ENCODE data around the gene THNSL1.

Gene THNSL1

DNA sequence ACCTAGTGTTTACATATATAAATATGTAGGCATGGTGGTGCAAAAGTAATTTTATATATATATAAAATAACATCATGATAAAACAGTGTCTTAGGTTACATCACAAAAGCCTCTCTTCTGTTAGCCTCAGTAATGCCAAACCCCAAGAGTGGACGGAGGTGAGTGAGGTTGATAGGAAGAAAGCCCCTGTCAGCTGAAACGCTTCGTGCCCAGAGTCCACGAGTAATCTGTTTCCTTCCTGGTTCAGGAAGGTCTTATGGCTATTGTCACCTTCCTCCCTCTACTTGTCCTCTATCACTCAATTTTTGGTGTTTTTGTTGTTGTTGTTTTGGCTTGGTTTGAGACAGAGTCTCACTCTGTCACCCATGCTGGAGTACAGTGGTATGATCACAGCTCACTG lies 41.5 kb downstream of the THNSL1 start:
- DNase-seq (ENCODE audit: low read depth): no peak

DNA sequence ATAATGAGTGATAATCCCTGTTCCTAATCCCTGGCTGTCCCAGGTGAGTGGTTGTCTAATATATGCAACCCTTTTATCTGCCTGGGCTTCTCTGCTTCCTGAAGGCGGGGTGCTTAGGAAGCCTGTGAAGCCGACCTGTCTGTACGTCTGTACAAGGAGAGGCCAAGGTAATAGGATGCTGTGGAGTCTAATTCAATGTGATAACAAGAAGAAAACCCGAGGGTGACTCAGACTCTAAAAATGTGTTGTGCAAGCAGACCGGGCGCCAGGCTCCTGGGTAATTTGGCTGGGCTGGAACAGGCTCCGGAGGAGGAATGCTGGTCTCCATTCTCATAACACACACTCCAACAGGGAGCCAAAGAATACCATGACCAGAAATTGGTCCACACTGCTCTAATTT lies 43.6 kb downstream of the THNSL1 start:
- DNase-seq (ENCODE audit: low read depth): no peak

DNA sequence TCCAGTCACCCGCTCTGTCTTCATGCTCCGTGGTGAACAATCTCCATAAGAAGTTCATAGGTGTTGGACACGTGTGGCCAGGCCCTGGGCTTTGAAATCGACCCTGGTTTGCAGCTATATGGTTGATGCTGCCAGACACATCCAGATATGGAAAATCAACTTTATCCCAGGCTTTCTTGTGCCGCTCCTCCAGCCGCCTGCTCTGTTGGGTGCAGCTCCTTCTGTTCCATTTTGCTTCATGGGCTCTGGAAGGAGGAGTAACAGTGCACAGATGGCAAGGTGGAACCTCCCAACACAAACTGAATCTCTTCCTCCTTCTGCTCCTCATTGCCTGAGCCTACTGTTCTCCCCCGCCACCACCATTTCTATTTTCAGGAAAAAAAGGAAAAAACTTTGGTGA lies 44.7 kb downstream of the THNSL1 start:
- no peak for DNase-seq (ENCODE audit: low read depth)

DNA sequence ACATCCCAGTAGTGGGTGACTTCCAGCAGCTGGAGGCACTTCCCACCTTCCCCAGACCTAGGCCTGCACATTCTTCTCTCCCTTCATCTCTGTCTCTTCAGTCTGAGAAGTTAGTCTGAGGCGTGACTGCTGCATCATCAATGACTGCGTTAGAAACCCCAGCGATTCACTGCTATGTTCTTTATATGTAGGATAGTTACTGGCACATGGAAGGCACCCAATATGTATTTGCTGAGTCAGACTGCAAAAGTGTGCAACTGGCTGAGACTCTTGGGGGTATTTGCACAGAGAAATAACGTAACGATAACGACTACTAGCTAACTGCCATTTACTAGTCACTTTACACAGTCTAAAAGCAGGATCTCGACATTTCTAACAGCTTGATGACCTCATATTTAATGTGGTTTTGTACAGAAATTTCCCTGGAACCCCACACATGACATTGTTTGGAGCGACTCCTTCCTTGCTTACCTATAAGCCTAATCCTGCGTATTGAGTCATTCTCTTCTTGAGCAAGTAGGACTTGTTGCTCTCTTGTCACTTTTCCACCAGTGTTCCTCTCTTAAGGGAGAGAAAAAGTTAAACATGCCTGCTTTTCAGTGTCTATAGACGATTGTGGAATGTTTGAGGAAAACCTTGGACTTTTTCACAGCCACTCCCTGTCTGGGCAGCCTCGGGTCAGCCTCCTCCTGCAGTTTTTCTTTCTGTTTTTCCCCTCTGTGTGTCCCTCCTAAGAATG lies 45.5 kb downstream of the THNSL1 start:
- DNase-seq (ENCODE audit: low read depth): no peak

DNA sequence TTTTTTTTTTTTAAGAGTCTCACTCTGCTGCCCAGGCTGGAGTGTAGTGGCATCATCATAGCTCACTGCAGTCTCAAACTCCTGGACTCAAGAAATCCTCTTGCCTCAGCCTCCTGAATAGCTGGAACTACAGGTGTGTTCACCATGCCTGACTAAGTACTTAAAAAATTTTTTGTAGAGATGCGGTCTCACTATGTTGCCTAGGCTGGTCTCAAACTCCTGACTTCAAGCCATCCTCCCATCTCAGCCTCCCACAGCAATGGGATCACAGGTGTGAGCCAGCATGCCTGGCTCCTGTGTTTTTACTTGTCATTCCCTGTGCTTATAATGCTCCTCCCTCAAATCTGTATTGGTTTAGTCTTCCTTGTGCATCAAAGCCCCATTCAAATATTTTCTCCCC lies 46.7 kb downstream of the THNSL1 start:
- no peak for DNase-seq (ENCODE audit: low read depth)

DNA sequence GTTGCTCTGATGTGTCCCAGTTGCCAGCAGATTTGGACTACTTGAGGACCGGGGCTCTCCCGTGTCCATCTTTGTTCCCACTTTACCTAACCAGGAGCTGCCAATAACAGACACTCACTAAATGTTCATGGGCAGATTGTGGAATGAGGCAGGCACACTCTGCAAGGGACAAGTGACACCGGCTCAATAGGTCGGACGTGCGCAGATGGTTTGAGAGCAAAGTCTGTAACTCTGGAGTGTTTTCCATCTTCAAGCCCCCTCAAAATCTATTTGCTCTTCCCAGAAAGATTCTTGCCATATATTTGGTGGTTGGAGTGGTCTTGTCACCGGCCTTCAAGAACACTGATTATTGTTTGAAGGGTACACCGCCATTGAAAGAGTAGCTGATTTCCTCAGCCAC lies 47.2 kb downstream of the THNSL1 start:
- DNase-seq (ENCODE audit: low read depth): no peak

DNA sequence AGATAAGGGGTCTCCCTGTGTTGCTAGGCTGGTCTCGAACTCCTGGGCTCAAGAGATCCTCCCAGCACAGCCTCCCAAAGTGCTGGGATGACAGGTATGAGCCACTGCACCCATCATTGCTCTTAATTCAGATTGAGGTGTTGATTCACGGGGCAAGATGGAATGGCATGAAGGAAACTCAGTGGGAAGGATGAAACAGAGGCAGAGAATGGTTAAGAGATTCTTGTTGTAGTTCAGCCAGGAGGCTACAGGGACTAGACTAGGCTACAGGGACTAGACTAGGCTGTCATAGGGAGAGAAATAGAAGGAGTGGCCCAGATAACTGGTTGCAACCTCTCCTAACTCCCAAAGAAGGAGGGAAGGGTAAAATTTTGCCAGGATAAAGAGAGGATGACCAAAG lies 48.0 kb downstream of the THNSL1 start:
- DNase-seq (ENCODE audit: low read depth): no peak

DNA sequence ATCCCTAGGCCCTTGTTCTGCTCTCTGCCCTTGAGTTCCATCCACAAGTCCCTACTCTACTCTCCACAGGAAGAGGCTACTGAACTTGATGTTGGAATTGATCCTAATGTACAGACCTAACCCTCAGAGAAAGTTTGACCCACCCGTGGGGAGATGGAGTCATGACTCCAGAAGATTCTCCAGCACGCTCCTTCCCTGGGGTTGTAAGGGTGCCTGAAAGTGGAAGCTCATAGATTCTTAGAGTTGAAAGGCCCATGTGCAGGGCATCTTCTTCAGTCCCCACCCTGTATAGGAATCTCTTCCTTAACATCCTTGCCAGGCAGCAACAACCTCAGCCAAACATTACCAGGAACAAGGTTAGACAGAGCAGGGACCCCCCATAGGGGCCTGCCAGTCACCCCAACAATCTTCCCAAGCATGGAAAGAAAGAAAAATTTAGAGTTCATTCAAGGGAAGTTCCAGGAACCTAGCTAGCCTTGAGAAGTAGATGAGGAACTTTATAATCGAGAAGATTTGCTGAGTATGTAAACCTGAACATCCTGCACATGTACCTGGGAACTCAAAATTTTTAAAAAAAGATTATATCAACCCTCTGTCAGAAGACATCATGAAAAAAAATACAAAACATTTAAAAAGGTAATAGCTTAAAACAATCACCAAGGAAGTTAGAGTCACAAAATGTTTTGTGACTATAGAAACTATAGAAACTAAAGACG lies 49.5 kb downstream of the THNSL1 start:
- DNase-seq (ENCODE audit: low read depth): no peak

DNA sequence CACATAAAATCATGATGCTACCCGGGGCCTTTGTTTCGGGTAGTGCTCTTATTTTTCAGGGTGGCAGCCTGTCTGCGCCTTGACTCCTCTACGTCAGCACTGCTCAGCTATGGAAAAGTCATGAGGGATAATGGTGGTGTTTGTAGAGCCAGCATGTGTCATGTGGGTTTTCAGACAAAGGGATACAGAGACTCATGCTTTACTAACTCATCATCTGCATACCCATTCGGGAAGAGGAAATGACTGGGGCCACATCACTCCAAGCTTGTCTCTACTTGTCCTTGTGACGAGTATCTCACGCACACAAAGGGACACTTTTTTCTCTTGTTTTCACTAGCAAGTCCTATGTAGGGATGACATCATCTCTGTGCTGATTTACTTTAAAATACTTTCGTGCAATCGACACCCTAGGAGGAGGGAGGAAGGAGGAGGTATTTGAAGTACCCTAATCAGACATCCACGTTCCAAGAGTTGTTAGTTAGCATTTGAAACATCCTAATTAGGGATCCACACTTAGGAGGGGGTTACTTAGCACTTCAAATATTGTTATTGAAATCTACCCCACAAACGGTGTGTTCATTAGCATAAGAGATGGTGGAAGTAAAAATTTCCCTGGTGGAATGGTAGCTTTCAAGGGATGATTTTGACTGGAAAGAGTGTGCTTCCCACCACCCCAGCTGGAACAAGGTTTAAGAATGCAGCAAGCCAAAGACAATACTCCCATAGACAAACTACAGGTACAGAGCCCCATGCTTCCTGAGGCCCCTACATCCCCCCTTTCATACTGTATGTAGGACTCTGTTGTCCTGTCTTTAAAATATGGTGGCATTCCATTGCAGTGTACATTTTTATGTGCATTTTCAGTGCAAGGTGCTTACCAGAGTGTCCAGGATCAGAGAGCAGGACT lies 52.0 kb downstream of the THNSL1 start:
- no peak for DNase-seq (ENCODE audit: low read depth)

DNA sequence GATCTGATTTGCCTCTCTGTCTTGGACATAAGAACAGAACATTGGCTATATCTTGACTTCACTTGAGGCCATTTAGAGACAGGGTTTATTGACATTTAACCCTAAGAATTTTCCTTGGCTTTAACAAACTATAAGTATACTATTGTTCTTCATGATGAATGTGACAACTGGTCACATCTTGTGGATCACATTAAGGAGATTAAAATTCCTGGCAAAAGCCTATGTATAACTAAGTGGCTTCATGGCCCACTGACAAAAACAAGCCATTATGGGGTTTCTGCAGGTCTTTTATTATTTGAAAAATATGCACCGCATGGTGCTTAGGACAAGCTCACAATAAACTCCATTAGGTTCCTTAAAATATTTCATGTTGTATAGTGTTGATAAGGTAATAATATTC lies 54.8 kb downstream of the THNSL1 start:
- DNase-seq (ENCODE audit: low read depth): no peak

DNA sequence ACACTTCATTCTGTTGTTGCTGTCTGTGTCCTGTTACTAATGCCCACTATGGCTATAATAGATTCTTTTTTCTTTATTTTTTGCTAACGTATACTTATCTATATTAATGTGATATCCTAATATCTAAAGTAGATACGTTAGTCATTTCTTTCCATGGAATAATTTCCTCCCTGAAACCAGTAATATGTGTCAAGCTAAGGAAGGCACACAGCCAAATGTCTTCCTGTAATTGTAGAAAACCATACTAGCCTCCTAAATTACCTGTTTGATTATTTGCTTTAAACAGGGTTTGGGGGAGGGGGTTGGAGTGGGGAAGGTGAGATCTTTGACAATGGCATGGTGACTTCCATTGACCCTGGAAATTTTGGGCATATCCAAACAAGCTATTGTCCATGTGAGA lies 56.4 kb downstream of the THNSL1 start:
- DNase-seq (ENCODE audit: low read depth): no peak

DNA sequence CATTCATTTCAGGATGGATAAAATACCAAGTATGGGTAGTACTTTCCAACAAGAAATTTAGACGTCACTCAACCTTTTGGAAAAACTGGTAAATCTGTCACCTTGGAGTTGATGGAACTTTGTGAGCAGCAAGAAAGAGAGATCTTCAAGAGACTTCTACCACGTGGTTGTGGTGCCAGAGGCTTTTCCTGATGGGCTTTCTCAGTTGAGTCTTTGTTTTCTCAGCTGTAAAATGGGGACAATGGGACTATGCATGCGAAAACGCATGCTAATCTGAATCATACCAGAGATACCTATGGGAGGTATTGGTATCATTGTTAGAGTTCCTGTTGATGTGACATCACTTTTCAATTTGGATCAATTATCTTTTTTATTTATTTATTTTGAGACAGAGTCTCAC lies 59.4 kb downstream of the THNSL1 start:
- no peak for DNase-seq (ENCODE audit: low read depth)

Measured in activated T-cell treated with anti-CD3 and anti-CD28 coated beads for 24 hours (primary cell).